KMS-11 (cell line): ENCODE measurements around the gene NKX2-4.

Source experiments
- H2AFZ ChIP-seq: fragments of 200-600 bp; sonication (generic); 2 replicates; pipeline ENCODE4 v1.6.1; 2016; ENCODE audit warnings: antibody characterized with exemption, mixed run types, low read depth
- H3K27ac ChIP-seq: fragments of 200-600 bp; sonication (generic); 2 replicates; pipeline ENCODE4 v1.6.1; 2016; ENCODE audit warnings: mild to moderate bottlenecking, mixed run types
- H3K27me3 ChIP-seq: fragments of 200-600 bp; sonication (generic); 2 replicates; pipeline ENCODE4 v1.6.1; 2017; ENCODE audit warnings: mild to moderate bottlenecking, low read depth, mixed run types, moderate library complexity; ENCODE audit not compliant: insufficient read depth
- H3K36me3 ChIP-seq: fragments of 200-600 bp; sonication (generic); 2 replicates; pipeline ENCODE4 v1.6.1; 2017; ENCODE audit warnings: mild to moderate bottlenecking, mixed run types; ENCODE audit not compliant: insufficient read depth
- H3K4me1 ChIP-seq: fragments of 200-600 bp; sonication (generic); 2 replicates; pipeline ENCODE4 v1.6.1; 2016; ENCODE audit warnings: mild to moderate bottlenecking, low read depth, mixed run types; ENCODE audit not compliant: poor library complexity, severe bottlenecking
- H3K4me2 ChIP-seq: fragments of 200-600 bp; sonication (generic); 2 replicates; pipeline ENCODE4 v1.7.0; 2016; ENCODE audit warnings: mild to moderate bottlenecking, mixed run types
- H3K4me3 ChIP-seq: fragments of 200-600 bp; sonication (generic); IDR thresholded peaks from 2 replicates; pipeline ENCODE4 v1.6.1; 2017; ENCODE audit warnings: low read depth, low read length, mixed read lengths; ENCODE audit not compliant: insufficient read depth
- H3K79me2 ChIP-seq: fragments of 200-600 bp; sonication (generic); 2 replicates; pipeline ENCODE4 v1.6.1; 2016; ENCODE audit warnings: low read depth, mixed run types; ENCODE audit not compliant: insufficient read depth
- H3K9ac ChIP-seq: fragments of 200-600 bp; sonication (generic); 2 replicates; pipeline ENCODE4 v1.6.1; 2016; ENCODE audit warnings: mild to moderate bottlenecking, mixed run types
- H4K20me1 ChIP-seq: fragments of 200-600 bp; sonication (generic); 2 replicates; pipeline ENCODE4 v1.6.1; 2016; ENCODE audit warnings: mild to moderate bottlenecking, mixed run types; ENCODE audit not compliant: insufficient read depth
- TF ChIP-seq, protein P1 (sequence below): fragments of 200-600 bp; sonication (generic); conservative IDR thresholded peaks from 2 replicates; pipeline ENCODE4 v1.6.1; 2017; ENCODE audit warnings: low read depth, mild to moderate bottlenecking, antibody characterized with exemption, low read length, moderate library complexity, mixed read lengths

Gene NKX2-4

DNA sequence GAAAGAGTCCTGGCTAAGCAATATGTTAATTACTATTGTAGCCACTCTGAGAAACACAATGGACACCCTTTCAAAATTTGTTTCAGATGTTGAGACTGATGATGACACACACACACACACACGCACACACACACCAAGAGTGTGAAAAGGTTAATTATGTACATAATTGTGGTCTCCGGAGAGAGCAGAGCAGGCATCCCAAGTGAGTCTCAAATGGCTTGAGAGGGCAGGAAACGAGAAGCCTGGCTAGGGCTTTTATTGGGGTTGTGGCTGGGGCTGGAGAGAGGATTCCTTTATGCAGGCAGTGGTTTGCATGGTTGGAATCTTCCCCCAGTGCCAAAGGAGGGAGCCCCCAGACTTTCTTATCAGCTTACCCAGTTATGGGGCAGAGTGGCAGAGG lies 38.2 kb upstream of the NKX2-4 start:
- no peak overlapping the region for H3K27ac ChIP-seq
- no peak overlapping the region for H3K4me2 ChIP-seq
- H4K20me1 ChIP-seq, result no peaks in the 10 kb centered on the region
- H3K36me3 ChIP-seq, result no peaks in the 10 kb centered on the region
- no peaks in the 10 kb centered on the region for H3K27me3 ChIP-seq
- H3K4me3 ChIP-seq, result no peak overlapping the region
- TF ChIP-seq, protein P1, sequence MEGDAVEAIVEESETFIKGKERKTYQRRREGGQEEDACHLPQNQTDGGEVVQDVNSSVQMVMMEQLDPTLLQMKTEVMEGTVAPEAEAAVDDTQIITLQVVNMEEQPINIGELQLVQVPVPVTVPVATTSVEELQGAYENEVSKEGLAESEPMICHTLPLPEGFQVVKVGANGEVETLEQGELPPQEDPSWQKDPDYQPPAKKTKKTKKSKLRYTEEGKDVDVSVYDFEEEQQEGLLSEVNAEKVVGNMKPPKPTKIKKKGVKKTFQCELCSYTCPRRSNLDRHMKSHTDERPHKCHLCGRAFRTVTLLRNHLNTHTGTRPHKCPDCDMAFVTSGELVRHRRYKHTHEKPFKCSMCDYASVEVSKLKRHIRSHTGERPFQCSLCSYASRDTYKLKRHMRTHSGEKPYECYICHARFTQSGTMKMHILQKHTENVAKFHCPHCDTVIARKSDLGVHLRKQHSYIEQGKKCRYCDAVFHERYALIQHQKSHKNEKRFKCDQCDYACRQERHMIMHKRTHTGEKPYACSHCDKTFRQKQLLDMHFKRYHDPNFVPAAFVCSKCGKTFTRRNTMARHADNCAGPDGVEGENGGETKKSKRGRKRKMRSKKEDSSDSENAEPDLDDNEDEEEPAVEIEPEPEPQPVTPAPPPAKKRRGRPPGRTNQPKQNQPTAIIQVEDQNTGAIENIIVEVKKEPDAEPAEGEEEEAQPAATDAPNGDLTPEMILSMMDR, result no peak
- H2AFZ ChIP-seq, result no peak overlapping the region
- no peaks in the 10 kb centered on the region for H3K4me1 ChIP-seq
- H3K9ac ChIP-seq, result no peak overlapping the region
- H3K79me2 ChIP-seq, result no peaks in the 10 kb centered on the region

GRCh38 chr20:21433329-21433890 lies 36.1 kb upstream of the NKX2-4 start:
- Histone ChIP-seq H3K9ac (no peak overlapping the region), H3K27me3 (no peaks in the 10 kb centered on the region), H3K4me2 (no peak overlapping the region), H2AFZ (no peak overlapping the region), H3K4me1 (no peaks in the 10 kb centered on the region), H3K27ac (no peak overlapping the region), H3K79me2 (no peaks in the 10 kb centered on the region), H3K36me3 (no peaks in the 10 kb centered on the region), H4K20me1 (no peaks in the 10 kb centered on the region), H3K4me3 (no peak overlapping the region)
- TF ChIP-seq, protein P1, result no peak

DNA sequence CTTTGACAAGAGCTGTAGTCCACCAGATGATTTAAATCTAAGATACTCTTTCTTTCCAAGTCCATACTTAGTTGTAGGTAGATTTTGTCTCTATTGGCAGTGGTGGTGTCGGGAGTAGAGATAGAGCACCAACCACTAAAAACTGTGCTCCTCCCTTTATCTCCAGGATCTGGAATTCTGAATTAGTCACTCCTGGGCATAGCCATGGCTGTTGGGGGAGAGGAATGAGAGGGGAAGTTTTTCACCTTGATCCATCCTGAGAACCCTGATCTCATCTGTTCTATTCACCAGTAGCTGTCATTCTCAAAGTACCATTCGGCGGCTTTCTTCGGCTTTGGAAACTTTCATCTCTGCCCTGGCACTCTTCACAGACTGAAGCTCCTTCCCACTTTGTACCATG lies 35.6 kb upstream of the NKX2-4 start:
- TF ChIP-seq, protein P1, result no peak
- Histone ChIP-seq H3K36me3 (no peaks in the 10 kb centered on the region), H3K4me2 (no peak overlapping the region), H3K27me3 (no peaks in the 10 kb centered on the region), H3K4me3 (no peak overlapping the region), H4K20me1 (no peaks in the 10 kb centered on the region), H3K79me2 (no peaks in the 10 kb centered on the region), H3K4me1 (no peaks in the 10 kb centered on the region), H3K27ac (no peak overlapping the region), H2AFZ (no peak overlapping the region), H3K9ac (no peak overlapping the region)

DNA sequence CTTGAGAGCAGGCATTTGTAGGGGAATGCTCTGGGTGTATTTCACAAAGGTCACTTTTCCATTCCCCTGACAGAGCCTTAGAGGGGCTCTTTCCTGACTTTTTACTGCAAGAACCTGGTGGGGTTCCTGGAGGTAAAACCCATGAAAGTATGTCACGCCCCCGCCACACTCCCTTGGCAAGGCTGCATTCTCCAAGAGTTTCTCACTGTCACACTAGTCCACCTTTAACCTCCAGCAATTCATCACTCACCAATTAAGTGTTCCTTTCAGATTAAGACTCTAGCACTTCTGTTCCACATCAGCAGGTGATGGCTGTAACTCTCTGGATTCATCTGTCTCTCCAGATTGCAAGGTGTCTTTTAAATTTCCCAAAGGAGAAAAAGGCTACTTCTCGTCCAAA lies 32.7 kb upstream of the NKX2-4 start:
- TF ChIP-seq, protein P1, result no peak
- no peaks in the 10 kb centered on the region for H4K20me1 ChIP-seq
- H3K4me2 ChIP-seq, result no peak overlapping the region
- no peaks in the 10 kb centered on the region for H3K27me3 ChIP-seq
- no peak overlapping the region for H2AFZ ChIP-seq
- H3K36me3 ChIP-seq, result no peaks in the 10 kb centered on the region
- H3K4me3 ChIP-seq, result no peak overlapping the region
- H3K27ac ChIP-seq, result no peak overlapping the region
- no peaks in the 10 kb centered on the region for H3K79me2 ChIP-seq
- H3K4me1 ChIP-seq, result no peaks in the 10 kb centered on the region
- no peak overlapping the region for H3K9ac ChIP-seq
